ENCODE results near the gene EDDM13.
"Not testable (repeated sequence)": the region's sequence is repeated elsewhere in the genome, so short reads cannot be mapped to it uniquely, and the experiment has no call there.

Gene EDDM13

GRCh38 chr19:56258272-56258671 is 14.3 kb upstream of the EDDM13 start:
- Histone ChIP-seq H4K91ac (ENCODE audit: low read length) (no peak overlapping the region), H3K4ac (ENCODE audit: low read depth in 1 of 2, low read length in 2 of 2) (no peak overlapping the region), H4K8ac (ENCODE audit: low read length) (no peak overlapping the region), H3K23ac (ENCODE audit: low read length in 2 of 2) (no peak overlapping the region), H2BK15ac (ENCODE audit: low read depth, poor library complexity, severe bottlenecking) (no peak overlapping the region), H3K27ac (ENCODE audit: low read length, poor library complexity, severe bottlenecking) (no peak overlapping the region), H2AK5ac (ENCODE audit: low read length, severe bottlenecking) (no peak overlapping the region), H3K36me3 (ENCODE audit: control insufficient read depth in 1 of 2, insufficient read depth in 2 of 2, low read depth in 1 of 2, low read length in 2 of 2) (no peaks in the 10 kb centered on the region), H2AFZ (ENCODE audit: low read depth, low read length) (no peak overlapping the region), H2BK12ac (ENCODE audit: low read length in 2 of 2) (no peak overlapping the region), H3K9me3 (ENCODE audit: control insufficient read depth, low read length) (no peaks in the 10 kb centered on the region), H3K79me1 (replicated peaks; ENCODE audit: low read length, poor library complexity, severe bottlenecking) (no peaks in the 10 kb centered on the region), H3K4me1 (ENCODE audit: control insufficient read depth, insufficient read depth, low read depth, low read length) (no peaks in the 10 kb centered on the region), H3K9ac (ENCODE audit: low read length) (no peak overlapping the region), H3K4me3 (ENCODE audit: insufficient read depth in 1 of 2, low read depth in 1 of 2, low read length in 2 of 2) (no peak overlapping the region), H2BK120ac (ENCODE audit: low read depth, low read length) (no peak overlapping the region), H2BK5ac (ENCODE audit: low read depth, low read length, poor library complexity, severe bottlenecking) (no peak overlapping the region), H3K14ac (ENCODE audit: low read length in 2 of 2) (no peak overlapping the region), H3K18ac (ENCODE audit: low read depth in 1 of 2, low read length in 2 of 2) (no peak overlapping the region), H3K27me3 (ENCODE audit: control insufficient read depth in 1 of 2, insufficient read depth in 1 of 2, low read length in 2 of 2) (no peaks in the 10 kb centered on the region), H3K4me2 (ENCODE audit: low read length, poor library complexity, severe bottlenecking) (no peak overlapping the region)
- DNase-seq, result no peak
- 95% methylated on average over 12 of the region's 12 CpGs for WGBS

- Histone ChIP-seq H3K18ac (ENCODE audit: low read depth in 1 of 2, low read length in 2 of 2) (no peak overlapping the region), H3K4me2 (ENCODE audit: low read length, poor library complexity, severe bottlenecking) (no peak overlapping the region), H3K27ac (ENCODE audit: low read length, poor library complexity, severe bottlenecking) (no peak overlapping the region), H2BK12ac (ENCODE audit: low read length in 2 of 2) (no peak overlapping the region), H3K4ac (ENCODE audit: low read depth in 1 of 2, low read length in 2 of 2) (no peak overlapping the region), H4K8ac (ENCODE audit: low read length) (no peak overlapping the region), H3K79me1 (replicated peaks; ENCODE audit: low read length, poor library complexity, severe bottlenecking) (no peaks in the 10 kb centered on the region), H3K23ac (ENCODE audit: low read length in 2 of 2) (no peak overlapping the region), H3K27me3 (ENCODE audit: control insufficient read depth in 1 of 2, insufficient read depth in 1 of 2, low read length in 2 of 2) (no peaks in the 10 kb centered on the region), H2BK5ac (ENCODE audit: low read depth, low read length, poor library complexity, severe bottlenecking) (no peak overlapping the region), H3K4me1 (ENCODE audit: control insufficient read depth, insufficient read depth, low read depth, low read length) (no peaks in the 10 kb centered on the region), H2BK120ac (ENCODE audit: low read depth, low read length) (no peak overlapping the region), H2BK15ac (ENCODE audit: low read depth, poor library complexity, severe bottlenecking) (no peak overlapping the region), H2AK5ac (ENCODE audit: low read length, severe bottlenecking) (no peak overlapping the region), H3K36me3 (ENCODE audit: control insufficient read depth in 1 of 2, insufficient read depth in 2 of 2, low read depth in 1 of 2, low read length in 2 of 2) (no peaks in the 10 kb centered on the region), H3K9me3 (ENCODE audit: control insufficient read depth, low read length) (no peaks in the 10 kb centered on the region), H4K91ac (ENCODE audit: low read length) (no peak overlapping the region), H3K14ac (ENCODE audit: low read length in 2 of 2) (no peak overlapping the region), H3K9ac (ENCODE audit: low read length) (no peak overlapping the region), H2AFZ (ENCODE audit: low read depth, low read length) (no peak overlapping the region), H3K4me3 (ENCODE audit: insufficient read depth in 1 of 2, low read depth in 1 of 2, low read length in 2 of 2) (no peak overlapping the region)
- no peak for DNase-seq
These were observed 11.4 kb upstream of the EDDM13 start for GRCh38 chr19:56261145-56261544.

- H3K36me3 ChIP-seq (ENCODE audit: control insufficient read depth in 1 of 2, insufficient read depth in 2 of 2, low read depth in 1 of 2, low read length in 2 of 2); H2BK120ac ChIP-seq (ENCODE audit: low read depth, low read length); H3K27ac ChIP-seq (ENCODE audit: low read length, poor library complexity, severe bottlenecking); H3K4me2 ChIP-seq (ENCODE audit: low read length, poor library complexity, severe bottlenecking); H3K9ac ChIP-seq (ENCODE audit: low read length); H3K9me3 ChIP-seq (ENCODE audit: control insufficient read depth, low read length); H3K23ac ChIP-seq (ENCODE audit: low read length in 2 of 2); H3K4me1 ChIP-seq (ENCODE audit: control insufficient read depth, insufficient read depth, low read depth, low read length); DNase-seq; H2BK5ac ChIP-seq (ENCODE audit: low read depth, low read length, poor library complexity, severe bottlenecking); H3K79me1 ChIP-seq (replicated peaks; ENCODE audit: low read length, poor library complexity, severe bottlenecking); H2AFZ ChIP-seq (ENCODE audit: low read depth, low read length); H3K18ac ChIP-seq (ENCODE audit: low read depth in 1 of 2, low read length in 2 of 2); H3K4ac ChIP-seq (ENCODE audit: low read depth in 1 of 2, low read length in 2 of 2); H3K4me3 ChIP-seq (ENCODE audit: insufficient read depth in 1 of 2, low read depth in 1 of 2, low read length in 2 of 2); H2BK12ac ChIP-seq (ENCODE audit: low read length in 2 of 2); H2AK5ac ChIP-seq (ENCODE audit: low read length, severe bottlenecking); H3K14ac ChIP-seq (ENCODE audit: low read length in 2 of 2); H3K27me3 ChIP-seq (ENCODE audit: control insufficient read depth in 1 of 2, insufficient read depth in 1 of 2, low read length in 2 of 2); H4K8ac ChIP-seq (ENCODE audit: low read length); H4K91ac ChIP-seq (ENCODE audit: low read length); H2BK15ac ChIP-seq (ENCODE audit: low read depth, poor library complexity, severe bottlenecking): not testable (repeated sequence)
- 100% methylated on average over 1 of the region's 6 CpGs for WGBS
These were observed 10.6 kb upstream of the EDDM13 start for GRCh38 chr19:56261932-56262331.

- H4K91ac ChIP-seq (ENCODE audit: low read length), result no peak overlapping the region
- no peak overlapping the region for H2AK5ac ChIP-seq (ENCODE audit: low read length, severe bottlenecking)
- no peaks in the 10 kb centered on the region for H3K79me1 ChIP-seq (replicated peaks; ENCODE audit: low read length, poor library complexity, severe bottlenecking)
- H3K4ac ChIP-seq (ENCODE audit: low read depth in 1 of 2, low read length in 2 of 2), result no peak overlapping the region
- no peak overlapping the region for H2BK120ac ChIP-seq (ENCODE audit: low read depth, low read length)
- no peak overlapping the region for H4K8ac ChIP-seq (ENCODE audit: low read length)
- H3K14ac ChIP-seq (ENCODE audit: low read length in 2 of 2), result no peak overlapping the region
- H3K9ac ChIP-seq (ENCODE audit: low read length), result no peak overlapping the region
- H3K4me2 ChIP-seq (ENCODE audit: low read length, poor library complexity, severe bottlenecking), result no peak overlapping the region
- 100% methylated on average over 2 of the region's 5 CpGs for WGBS
- no peaks in the 10 kb centered on the region for H3K9me3 ChIP-seq (ENCODE audit: control insufficient read depth, low read length)
- H2BK12ac ChIP-seq (ENCODE audit: low read length in 2 of 2), result no peak overlapping the region
- H3K4me1 ChIP-seq (ENCODE audit: control insufficient read depth, insufficient read depth, low read depth, low read length), result no peaks in the 10 kb centered on the region
- H2BK15ac ChIP-seq (ENCODE audit: low read depth, poor library complexity, severe bottlenecking), result no peak overlapping the region
- no peak overlapping the region for H3K4me3 ChIP-seq (ENCODE audit: insufficient read depth in 1 of 2, low read depth in 1 of 2, low read length in 2 of 2)
- H3K36me3 ChIP-seq (ENCODE audit: control insufficient read depth in 1 of 2, insufficient read depth in 2 of 2, low read depth in 1 of 2, low read length in 2 of 2), result no peaks in the 10 kb centered on the region
- no peak overlapping the region for H2BK5ac ChIP-seq (ENCODE audit: low read depth, low read length, poor library complexity, severe bottlenecking)
- H3K18ac ChIP-seq (ENCODE audit: low read depth in 1 of 2, low read length in 2 of 2), result no peak overlapping the region
- no peak overlapping the region for H3K23ac ChIP-seq (ENCODE audit: low read length in 2 of 2)
- H3K27me3 ChIP-seq (ENCODE audit: control insufficient read depth in 1 of 2, insufficient read depth in 1 of 2, low read length in 2 of 2), result no peaks in the 10 kb centered on the region
- H3K27ac ChIP-seq (ENCODE audit: low read length, poor library complexity, severe bottlenecking), result no peak overlapping the region
- no peak for DNase-seq
- no peak overlapping the region for H2AFZ ChIP-seq (ENCODE audit: low read depth, low read length)
These were observed 9.2 kb upstream of the EDDM13 start for GRCh38 chr19:56263319-56263718.

Measured in mesenchymal stem cell (in vitro differentiated cells and primary cell).